Pons (tissue), 1 donor: ENCODE measurements around the gene CLDN1.
A peak's percentile ranks its signal among the peaks of the same experiment; 100 is the strongest.

ENCODE experiments used
- DNase-seq: peaks from one replicate; pipeline ENCODE4 v3.0.0-alpha.2; 2016; ENCODE audit warnings: low spot score

Gene CLDN1

DNA sequence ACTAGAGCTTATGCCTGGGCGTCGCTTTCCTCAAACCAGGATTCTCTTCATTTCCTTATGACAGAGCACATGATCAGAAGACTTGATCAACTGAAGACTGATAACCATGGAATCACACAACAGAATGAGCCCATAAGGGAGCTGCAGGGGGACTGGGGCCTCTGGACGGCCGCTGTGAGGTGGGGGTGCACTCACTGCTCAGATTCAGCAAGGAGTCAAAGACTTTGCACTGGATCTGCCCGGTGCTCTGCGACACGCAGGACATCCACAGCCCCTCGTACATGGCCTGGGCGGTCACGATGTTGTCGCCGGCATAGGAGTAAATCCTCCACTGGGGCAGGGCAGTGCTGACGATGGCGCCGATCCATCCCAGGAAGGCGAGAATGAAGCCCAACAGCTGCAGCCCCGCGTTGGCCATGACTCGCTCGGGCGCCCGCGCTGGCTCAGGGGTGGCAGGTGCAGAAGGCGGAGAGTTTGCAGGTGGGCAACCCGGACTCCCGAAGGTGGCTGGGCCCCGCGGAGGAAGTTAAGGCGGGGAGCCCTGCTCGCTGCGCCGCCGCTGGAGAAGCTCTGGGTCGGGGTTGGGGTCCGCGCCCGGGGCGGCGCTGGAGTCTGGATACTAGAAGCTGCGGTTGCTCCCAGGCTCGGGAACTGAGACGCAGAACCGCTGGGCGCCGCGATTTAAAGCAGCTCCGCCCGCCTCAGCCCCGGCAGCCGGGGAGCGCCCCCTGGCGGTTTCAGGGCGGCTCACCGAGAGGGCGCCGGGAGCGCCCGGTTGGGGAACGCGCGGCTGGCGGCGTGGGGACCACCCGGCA is at the start of gene CLDN1:
TSS of gene CLDN1 (minus strand) at position 658 of the 815 bp plus-strand sequence. CDS start at position 418, 240 bp downstream.
- DNase-seq = peak; percentile 56

DNA sequence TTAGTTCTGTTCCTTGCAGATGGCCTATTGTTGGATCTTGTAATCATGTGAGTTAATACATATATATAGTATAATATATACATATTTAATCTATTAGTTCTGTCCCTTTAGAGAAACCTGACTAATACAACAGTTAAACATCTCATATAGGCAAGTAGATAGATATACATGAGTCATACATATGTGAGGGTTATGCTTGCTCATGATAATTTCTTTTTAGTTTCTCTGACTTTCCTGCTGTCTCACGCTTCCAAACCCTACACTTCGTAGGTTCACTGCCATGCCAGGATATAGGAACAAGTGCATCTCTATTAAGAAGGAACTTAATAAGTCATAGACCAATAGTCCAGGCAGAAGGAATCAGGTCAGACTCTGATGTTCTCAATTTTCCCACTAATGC is 48.9 kb upstream of the CLDN1 start:
- DNase-seq = no peak

DNA sequence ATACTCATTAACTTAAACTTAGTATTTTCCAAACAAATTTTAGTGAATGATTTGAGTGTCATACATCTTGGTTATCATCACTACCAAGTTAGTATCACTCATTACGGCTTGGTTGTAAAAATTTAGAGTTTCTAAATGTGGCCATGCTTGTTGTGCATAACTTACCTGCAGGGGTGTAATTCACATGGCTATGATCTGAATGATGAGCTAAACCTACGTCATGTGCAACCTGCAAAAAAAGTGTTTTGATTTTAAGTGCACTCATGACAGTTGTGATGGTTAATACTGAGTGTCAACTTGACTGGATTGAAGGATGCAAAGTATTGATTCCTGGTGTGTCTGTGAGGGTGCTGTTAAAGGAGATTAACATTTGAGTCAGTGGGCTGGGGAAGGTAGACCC is 48.1 kb upstream of the CLDN1 start:
- no peak for DNase-seq

GRCh38 chr3:190369668-190370295 is 47.5 kb upstream of the CLDN1 start:
- DNase-seq = no peak

- DNase-seq = no peak
Observed at GRCh38 chr3:190368881-190369280, 46.6 kb upstream of the CLDN1 start.

- no peak for DNase-seq
Observed at GRCh38 chr3:190366133-190366532, 43.9 kb upstream of the CLDN1 start.

GRCh38 chr3:190362258-190362657 is 40.0 kb upstream of the CLDN1 start:
- DNase-seq = no peak

DNA sequence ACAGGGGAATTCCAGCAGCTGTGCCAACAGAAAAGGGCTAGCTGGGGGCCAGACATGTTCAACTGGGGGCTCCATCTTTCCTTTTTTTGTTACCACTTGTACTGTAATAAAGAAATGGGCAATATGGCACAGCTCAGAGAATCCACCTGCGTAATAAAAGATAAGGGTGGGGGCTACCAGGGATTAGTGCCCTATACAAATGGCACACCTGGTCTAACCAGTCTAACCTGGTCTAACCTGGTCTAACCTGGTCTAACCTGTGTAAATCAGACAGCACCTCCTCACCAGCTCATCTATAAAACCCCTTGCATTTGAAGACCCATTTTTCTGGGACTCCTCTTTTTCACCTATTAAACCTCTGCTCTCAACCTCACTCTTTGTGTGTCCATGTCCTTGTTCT is 39.5 kb upstream of the CLDN1 start:
- DNase-seq = no peak

- no peak for DNase-seq
Observed at GRCh38 chr3:190360228-190360627, 38.0 kb upstream of the CLDN1 start.

DNA sequence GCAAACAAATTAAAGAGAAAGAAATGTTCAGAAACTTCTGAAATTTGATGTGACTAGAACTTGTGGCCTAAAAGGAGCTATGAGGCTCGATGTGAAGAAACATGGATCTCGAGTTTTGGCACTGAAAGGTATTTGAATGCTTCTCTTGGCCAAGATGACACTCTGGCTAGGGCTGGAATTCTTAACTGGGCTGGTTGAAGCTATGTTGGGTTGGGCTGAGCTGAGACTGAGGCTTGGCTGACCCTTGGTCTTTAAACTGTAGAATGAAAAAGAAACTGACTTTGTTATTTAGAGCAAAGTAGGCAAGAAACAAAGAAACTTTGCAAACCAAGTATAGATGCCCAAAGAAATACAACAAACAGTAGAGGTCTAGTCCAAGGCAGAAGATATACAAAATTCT is 37.6 kb upstream of the CLDN1 start:
- DNase-seq = no peak

GRCh38 chr3:190357468-190357867 is 35.2 kb upstream of the CLDN1 start:
- DNase-seq = no peak

GRCh38 chr3:190356246-190356645 is 34.0 kb upstream of the CLDN1 start:
- DNase-seq = no peak

GRCh38 chr3:190352861-190353457 is 30.7 kb upstream of the CLDN1 start:
- no peak for DNase-seq

GRCh38 chr3:190346541-190346940 is 24.3 kb upstream of the CLDN1 start:
- DNase-seq = no peak

- no peak for DNase-seq
Observed at GRCh38 chr3:190345878-190346277, 23.6 kb upstream of the CLDN1 start.

DNA sequence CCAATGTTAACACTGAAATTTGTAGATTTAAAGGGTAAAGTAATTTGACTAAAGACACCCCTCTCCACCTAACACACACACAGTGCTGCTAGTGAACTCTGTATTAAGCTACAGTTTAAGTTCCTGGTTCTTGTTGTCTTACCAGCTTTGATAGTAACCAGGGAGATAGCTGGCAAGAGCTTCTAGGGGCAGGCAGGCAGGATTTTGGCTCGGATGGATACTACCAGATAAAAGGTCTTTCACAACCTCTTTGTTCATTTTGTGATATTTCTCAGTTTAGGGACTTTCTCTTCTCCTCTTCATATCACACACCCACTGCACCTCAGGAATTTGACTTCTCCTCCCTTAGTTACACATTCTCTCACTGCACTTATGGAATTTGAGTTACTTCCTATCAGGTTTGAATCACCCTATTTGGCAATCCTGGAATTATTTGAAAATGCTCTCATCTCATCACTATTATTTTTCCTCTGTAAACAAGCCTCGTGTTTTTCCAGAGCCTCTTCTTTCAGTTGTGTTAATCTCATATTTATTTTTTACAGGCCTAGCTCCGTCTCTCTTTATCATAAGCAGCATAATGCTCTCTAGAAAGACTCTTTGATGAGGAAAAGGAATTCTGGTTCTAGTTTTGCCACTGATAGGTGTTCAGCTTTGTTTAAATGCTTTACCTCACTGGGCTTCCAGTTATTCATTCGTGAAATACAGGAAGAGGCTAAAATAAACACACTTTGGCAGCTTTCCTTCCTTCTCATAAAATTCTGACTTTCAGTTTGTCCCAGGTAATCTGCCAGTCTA is 23.0 kb upstream of the CLDN1 start:
- no peak for DNase-seq

DNA sequence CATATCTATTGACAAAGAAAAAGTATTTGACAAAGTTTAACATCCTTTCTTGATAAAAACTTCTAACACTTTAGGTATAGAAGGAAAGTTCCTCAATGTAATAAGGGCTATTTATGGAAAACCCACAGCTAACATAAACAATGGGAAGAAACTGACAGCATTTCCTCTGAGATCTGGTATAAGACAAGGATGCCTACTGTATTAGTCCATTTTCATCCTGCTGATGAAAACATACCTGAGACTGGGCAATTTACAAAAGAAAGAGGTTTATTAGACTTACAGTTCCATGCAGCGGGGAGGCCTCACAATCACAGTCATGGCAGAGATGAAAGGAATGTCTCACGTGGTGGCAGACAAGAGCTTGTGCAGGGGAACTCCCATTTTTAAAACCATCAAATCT is 17.8 kb upstream of the CLDN1 start:
- DNase-seq = no peak

- DNase-seq = no peak
Observed at GRCh38 chr3:190339130-190339529, 16.9 kb upstream of the CLDN1 start.

GRCh38 chr3:190338717-190339116 is 16.5 kb upstream of the CLDN1 start:
- no peak for DNase-seq

GRCh38 chr3:190337301-190337700 is 15.1 kb upstream of the CLDN1 start:
- DNase-seq = no peak

DNA sequence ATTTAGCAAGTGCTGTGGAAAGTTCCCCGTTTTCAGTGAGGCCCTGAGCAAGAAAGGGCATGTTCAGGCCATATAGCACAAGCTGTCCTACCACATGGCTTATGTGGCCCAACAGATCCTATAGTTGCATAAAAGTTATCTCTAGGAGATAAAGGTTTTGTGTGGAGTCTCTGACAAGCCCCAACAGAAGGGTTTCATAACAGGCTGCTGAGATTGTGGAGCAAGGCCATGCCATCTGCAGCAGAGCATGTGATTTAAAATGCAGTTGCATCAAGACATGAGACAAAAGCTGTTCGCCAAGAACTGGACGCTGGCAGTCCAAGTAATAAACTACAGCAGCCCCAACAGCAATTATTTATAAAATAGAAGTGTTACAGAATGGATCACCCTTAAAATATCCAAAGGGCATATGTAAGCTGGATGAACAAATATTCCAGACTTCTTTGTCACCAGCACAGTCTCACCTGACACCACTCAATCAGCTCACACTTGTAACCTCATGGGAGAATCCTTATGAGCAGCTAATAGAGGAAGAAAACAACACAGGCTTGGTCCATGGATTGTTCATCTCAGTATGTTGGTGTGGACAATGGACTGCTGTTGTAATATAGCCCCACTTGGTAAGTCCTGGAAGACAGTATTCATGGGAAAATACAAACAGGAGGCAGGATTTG is 14.4 kb upstream of the CLDN1 start:
- no peak for DNase-seq

DNA sequence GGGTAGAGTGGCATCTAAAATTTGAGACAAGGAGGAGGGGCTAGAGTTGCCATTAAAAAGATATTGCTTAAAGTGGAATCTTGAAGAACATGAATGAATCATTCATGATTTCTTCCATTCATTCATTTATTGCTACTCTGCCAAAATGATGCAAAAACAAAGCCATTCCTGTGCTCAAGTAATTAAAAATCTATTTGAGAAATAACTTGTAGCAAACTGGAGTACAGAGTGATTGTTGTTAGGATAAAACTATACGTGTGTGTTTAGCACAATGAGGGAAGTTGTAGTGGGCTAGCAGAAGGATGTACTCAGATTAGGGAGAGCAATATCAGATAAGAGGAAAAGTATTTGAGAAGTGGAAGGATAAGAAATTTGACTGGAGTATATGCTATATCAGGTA is 11.7 kb upstream of the CLDN1 start:
- DNase-seq = peak; percentile 30
